Panc1 (cell line): ENCODE measurements around the gene C19orf53. TPM values are rescaled to one million over a fixed set of nuclear protein-coding genes. Genes with fewer than 3 reads are reported as not detected.

Source experiments
- ATAC-seq: fragments of 200-7000 bp; cut with Tn5 transposase; 2 replicates; pipeline ENCODE4 v1.9.1; 2020; ENCODE audit warnings: mild to moderate bottlenecking, moderate library complexity
- BruUV-seq: library from RNA; stranded (reverse); fragments of 400-500 nt; replicated peaks from 2 replicates; lab custom pipeline; 2021; lab: Mats Ljungman, UMichigan
- CTCF ChIA-PET: fragments of 300-600 bp; sonication (Branson Sonifier 250); formaldehyde crosslinking; loops from one replicate; lab custom pipeline; 2022; ENCODE audit warnings: antibody characterized with exemption; lab: Charles Lee
- POLR2A ChIA-PET: fragments of 300-600 bp; sonication (Branson Sonifier 250); formaldehyde crosslinking; loops from one replicate; lab custom pipeline; 2022; ENCODE audit warnings: antibody characterized with exemption; lab: Charles Lee
- DNase-seq: peaks from one replicate; pipeline ENCODE4 v3.0.0-alpha.2; 2010; ENCODE audit warnings: low read depth, low spot score
- H3K27ac ChIP-seq: 2 replicates; pipeline ENCODE4 v1.5.1; 2011; ENCODE audit warnings: mild to moderate bottlenecking, low read length, inconsistent platforms
- H3K27me3 ChIP-seq: fragments of 200-500 bp; sonication (Bioruptor generic); 2 replicates; pipeline ENCODE4 v1.6.0; 2014; ENCODE audit warnings: low read length, inconsistent platforms; ENCODE audit not compliant: control insufficient read depth, insufficient read depth
- H3K36me3 ChIP-seq: fragments of 200-500 bp; sonication (Bioruptor generic); 2 replicates; pipeline ENCODE4 v1.5.1; 2014; ENCODE audit warnings: inconsistent platforms, mild to moderate bottlenecking, low read length, moderate library complexity; ENCODE audit not compliant: control insufficient read depth, insufficient read depth
- H3K4me1 ChIP-seq: 2 replicates; pipeline ENCODE4 v1.5.1; 2011; ENCODE audit warnings: inconsistent platforms, mild to moderate bottlenecking, low read length, moderate library complexity; ENCODE audit not compliant: control insufficient read depth, insufficient read depth
- H3K4me3 ChIP-seq, 2 experiments: 2 replicates each; pipeline ENCODE4 v1.5.1; 2011 to 2012; ENCODE audit warnings: low read depth in 2 of 2, low read length in 2 of 2, mild to moderate bottlenecking in 2 of 2, inconsistent platforms in 1 of 2, moderate library complexity in 1 of 2
- H3K9me3 ChIP-seq: fragments of 200-500 bp; sonication (Bioruptor generic); 2 replicates; pipeline ENCODE4 v1.5.1; 2014; ENCODE audit warnings: low read depth, mild to moderate bottlenecking, inconsistent platforms, low read length, moderate library complexity; ENCODE audit not compliant: control insufficient read depth, insufficient read depth
- POLR2AphosphoS5 ChIP-seq: IDR thresholded peaks from 2 replicates; pipeline ENCODE4 v1.6.1; 2012; ENCODE audit warnings: mild to moderate bottlenecking, low read depth, low read length, moderate library complexity
- SIN3A ChIP-seq: IDR thresholded peaks from 2 replicates; pipeline ENCODE4 v1.6.1; 2012; ENCODE audit warnings: low read depth, mild to moderate bottlenecking, low read length, moderate library complexity, borderline replicate concordance; ENCODE audit not compliant: insufficient read depth
- TCF7L2 ChIP-seq: IDR thresholded peaks from 2 replicates; pipeline ENCODE4 v1.6.1; 2011; ENCODE audit warnings: mild to moderate bottlenecking, low read depth, low read length, inconsistent platforms
- in situ Hi-C: cut with HindIII; loops from 2 replicates; pipeline ENCODE4 v1.10.0; 2016; ENCODE audit warnings: low sequenced_read_pairs, low pct_unique_long_range_greater_than_20kb
- intact Hi-C: fragments of 100-400 bp; cut with micrococcal nuclease; formaldehyde crosslinking; loops from one replicate; pipeline ENCODE4 v1.10.0; 2022; ENCODE audit not compliant: unreplicated experiment
- total RNA-seq: library from RNA; stranded (reverse); gene quantifications from one replicate; pipeline ENCODE4 v1.2.1, GENCODE V29; 2021; ENCODE audit not compliant: unreplicated experiment
- TF ChIP-seq, protein P1 (sequence below), 2 experiments: IDR thresholded peaks; 2 replicates each; pipeline ENCODE4 v1.6.1; 2011 to 2012; ENCODE audit warnings: low read depth in 2 of 2, control low read depth in 1 of 2, low read length in 1 of 2, mild to moderate bottlenecking in 1 of 2, moderate library complexity in 1 of 2; ENCODE audit not compliant: insufficient read depth in 1 of 2
- TF ChIP-seq, protein P2 (sequence below): fragments of 450-650 bp; IDR thresholded peaks from 2 replicates; pipeline ENCODE4 v1.5.1; 2017; ENCODE audit warnings: mild to moderate bottlenecking

Gene C19orf53
- total RNA-seq, 1 experiment from 2014 or later: 97.2 TPM

DNA sequence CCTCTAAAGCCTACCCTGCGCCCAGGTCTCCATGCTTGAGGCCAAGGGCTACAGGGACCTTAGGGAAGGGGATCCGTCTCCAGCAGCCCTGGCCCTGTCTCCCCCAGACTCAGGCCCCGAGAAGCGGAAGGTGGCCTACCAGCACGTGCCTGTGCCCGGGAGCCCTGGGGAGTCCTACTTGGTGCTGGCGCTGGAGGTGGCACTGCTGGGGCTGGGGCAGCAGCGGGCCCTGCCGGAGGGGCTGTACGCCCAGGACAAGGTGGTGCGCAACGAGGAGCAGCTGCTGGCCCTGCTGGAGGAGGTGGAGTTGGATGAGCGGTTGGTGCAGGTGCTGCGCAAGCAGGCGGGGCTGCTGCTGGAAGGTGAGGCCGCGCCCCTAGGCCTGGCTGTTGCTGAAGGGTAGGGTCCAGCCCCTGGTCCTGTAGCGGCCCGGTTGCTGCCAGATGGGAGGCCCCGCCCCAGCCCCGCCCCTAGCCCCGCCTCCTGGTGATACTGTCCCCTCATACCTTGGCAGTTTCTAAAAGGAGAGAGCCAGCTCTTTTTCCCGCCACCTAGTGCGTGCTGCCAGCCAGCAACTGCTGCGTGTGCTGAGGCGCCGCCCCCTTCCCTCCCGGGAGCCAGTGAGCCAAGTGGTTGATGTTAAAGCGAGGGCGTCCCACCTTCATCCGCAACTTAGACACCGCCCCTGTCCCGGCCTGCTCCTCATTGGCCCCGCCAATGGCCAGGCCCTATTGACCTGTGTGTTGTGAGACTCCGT lies 43.5 kb downstream of the C19orf53 start:
- no peak for DNase-seq
- Histone ChIP-seq H3K4me3 (no peak overlapping the region), H3K9me3 (no peaks in the 10 kb centered on the region), H3K4me1 (no peaks in the 10 kb centered on the region), H3K36me3 (no peaks in the 10 kb centered on the region), H3K27ac (no peak overlapping the region), H3K27me3 (no peaks in the 10 kb centered on the region)
- in situ Hi-C loops (no loop called here), intact Hi-C loops (no loop called here)
- ChIA-PET CTCF (no interaction called here), POLR2A (no interaction called here)
- ATAC-seq: peak; percentile 61
- no TSS peak for BruUV-seq
- TF ChIP-seq, protein P1, sequence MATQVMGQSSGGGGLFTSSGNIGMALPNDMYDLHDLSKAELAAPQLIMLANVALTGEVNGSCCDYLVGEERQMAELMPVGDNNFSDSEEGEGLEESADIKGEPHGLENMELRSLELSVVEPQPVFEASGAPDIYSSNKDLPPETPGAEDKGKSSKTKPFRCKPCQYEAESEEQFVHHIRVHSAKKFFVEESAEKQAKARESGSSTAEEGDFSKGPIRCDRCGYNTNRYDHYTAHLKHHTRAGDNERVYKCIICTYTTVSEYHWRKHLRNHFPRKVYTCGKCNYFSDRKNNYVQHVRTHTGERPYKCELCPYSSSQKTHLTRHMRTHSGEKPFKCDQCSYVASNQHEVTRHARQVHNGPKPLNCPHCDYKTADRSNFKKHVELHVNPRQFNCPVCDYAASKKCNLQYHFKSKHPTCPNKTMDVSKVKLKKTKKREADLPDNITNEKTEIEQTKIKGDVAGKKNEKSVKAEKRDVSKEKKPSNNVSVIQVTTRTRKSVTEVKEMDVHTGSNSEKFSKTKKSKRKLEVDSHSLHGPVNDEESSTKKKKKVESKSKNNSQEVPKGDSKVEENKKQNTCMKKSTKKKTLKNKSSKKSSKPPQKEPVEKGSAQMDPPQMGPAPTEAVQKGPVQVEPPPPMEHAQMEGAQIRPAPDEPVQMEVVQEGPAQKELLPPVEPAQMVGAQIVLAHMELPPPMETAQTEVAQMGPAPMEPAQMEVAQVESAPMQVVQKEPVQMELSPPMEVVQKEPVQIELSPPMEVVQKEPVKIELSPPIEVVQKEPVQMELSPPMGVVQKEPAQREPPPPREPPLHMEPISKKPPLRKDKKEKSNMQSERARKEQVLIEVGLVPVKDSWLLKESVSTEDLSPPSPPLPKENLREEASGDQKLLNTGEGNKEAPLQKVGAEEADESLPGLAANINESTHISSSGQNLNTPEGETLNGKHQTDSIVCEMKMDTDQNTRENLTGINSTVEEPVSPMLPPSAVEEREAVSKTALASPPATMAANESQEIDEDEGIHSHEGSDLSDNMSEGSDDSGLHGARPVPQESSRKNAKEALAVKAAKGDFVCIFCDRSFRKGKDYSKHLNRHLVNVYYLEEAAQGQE (IDR thresholded peaks at IDR 0.05; ENCODE audit: insufficient read depth in 1 of 2, low read depth in 2 of 2, low read length in 1 of 2): no peak
- TF ChIP-seq TCF7L2 (no peak), POLR2AphosphoS5 (no peak), SIN3A (no peak)
- TF ChIP-seq, protein P2, sequence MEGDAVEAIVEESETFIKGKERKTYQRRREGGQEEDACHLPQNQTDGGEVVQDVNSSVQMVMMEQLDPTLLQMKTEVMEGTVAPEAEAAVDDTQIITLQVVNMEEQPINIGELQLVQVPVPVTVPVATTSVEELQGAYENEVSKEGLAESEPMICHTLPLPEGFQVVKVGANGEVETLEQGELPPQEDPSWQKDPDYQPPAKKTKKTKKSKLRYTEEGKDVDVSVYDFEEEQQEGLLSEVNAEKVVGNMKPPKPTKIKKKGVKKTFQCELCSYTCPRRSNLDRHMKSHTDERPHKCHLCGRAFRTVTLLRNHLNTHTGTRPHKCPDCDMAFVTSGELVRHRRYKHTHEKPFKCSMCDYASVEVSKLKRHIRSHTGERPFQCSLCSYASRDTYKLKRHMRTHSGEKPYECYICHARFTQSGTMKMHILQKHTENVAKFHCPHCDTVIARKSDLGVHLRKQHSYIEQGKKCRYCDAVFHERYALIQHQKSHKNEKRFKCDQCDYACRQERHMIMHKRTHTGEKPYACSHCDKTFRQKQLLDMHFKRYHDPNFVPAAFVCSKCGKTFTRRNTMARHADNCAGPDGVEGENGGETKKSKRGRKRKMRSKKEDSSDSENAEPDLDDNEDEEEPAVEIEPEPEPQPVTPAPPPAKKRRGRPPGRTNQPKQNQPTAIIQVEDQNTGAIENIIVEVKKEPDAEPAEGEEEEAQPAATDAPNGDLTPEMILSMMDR: no peak

GRCh38 chr19:13819238-13819637 lies 45.0 kb downstream of the C19orf53 start:
- intact Hi-C loops: no loop called here
- POLR2A ChIA-PET: interaction anchor here (0.5 to 0.7 kb wide), 3 partner anchors 16 to 654 kb away, joined by 3 to 8 read pairs (median 3); no protein-coding TSS in a partner anchor
- no peak overlapping the region for H3K27ac ChIP-seq

More at GRCh38 chr19:13819238-13819637, 45.0 kb downstream of the C19orf53 start:
- no peaks in the 10 kb centered on the region for H3K4me1 ChIP-seq
- H3K36me3 ChIP-seq: no peaks in the 10 kb centered on the region
- BruUV-seq: no TSS peak
- H3K9me3 ChIP-seq: no peaks in the 10 kb centered on the region
- no peak for DNase-seq
- H3K27me3 ChIP-seq: no peaks in the 10 kb centered on the region
- CTCF ChIA-PET: no interaction called here
- no peak overlapping the region for H3K4me3 ChIP-seq
- ATAC-seq: no peak
- in situ Hi-C loops: no loop called here
- TF ChIP-seq SIN3A (no peak), POLR2AphosphoS5 (no peak), TCF7L2 (no peak)
- TF ChIP-seq, protein P2: no peak
- TF ChIP-seq, protein P1 (IDR thresholded peaks at IDR 0.05; ENCODE audit: insufficient read depth in 1 of 2, low read depth in 2 of 2, low read length in 1 of 2): no peak
